Sigmoid colon (tissue), 7 donors: Measurements from ENCODE around the gene SLC33A1. TPM values are rescaled to one million over a fixed set of nuclear protein-coding genes. Genes with fewer than 3 reads are reported as not detected.
"Not testable (repeated sequence)": the region's sequence is repeated elsewhere in the genome, so short reads cannot be mapped to it uniquely, and the experiment has no call there.

ENCODE experiments used
- DNase-seq: peaks from one replicate; pipeline ENCODE4 v3.0.0-alpha.2; 2019
- H3K27ac ChIP-seq, 4 donors: fragments of 200-600 bp; sonication (generic); one replicate each; pipeline ENCODE4 v1.5.1; 2016 to 2019; ENCODE audit warnings: mild to moderate bottlenecking in 1 of 4
- H3K27me3 ChIP-seq, 3 donors: fragments of 200-600 bp; sonication (generic); one replicate each; pipeline ENCODE4 v1.5.1; 2019; ENCODE audit warnings: mild to moderate bottlenecking in 1 of 3
- H3K36me3 ChIP-seq, 4 donors: fragments of 200-600 bp; sonication (generic); one replicate each; pipeline ENCODE4 v1.5.1; 2016 to 2019
- H3K4me1 ChIP-seq, 4 donors: fragments of 200-600 bp; sonication (generic); one replicate each; pipeline ENCODE4 v1.5.1; 2017 to 2019
- H3K4me3 ChIP-seq, 4 donors: fragments of 200-600 bp; sonication (generic); one replicate each; pipeline ENCODE4 v1.5.1; 2017 to 2019; ENCODE audit warnings: mild to moderate bottlenecking in 2 of 4, moderate library complexity in 1 of 4
- H3K9me3 ChIP-seq, 4 donors: fragments of 200-600 bp in 3 of 4; sonication (generic) in 3 of 4; one replicate each; pipeline versions ENCODE4 v1.5.1 to v1.6.1; 2013 to 2019
- EP300 ChIP-seq, 4 donors: sonication (generic); formaldehyde crosslinking; IDR thresholded peaks; one replicate each; pipeline ENCODE4 v1.6.1; 2017; ENCODE audit warnings: antibody characterized with exemption in 4 of 4
- POLR2A ChIP-seq, 2 donors: fragments of 450-650 bp; IDR thresholded peaks; one replicate each; pipeline ENCODE4 v1.6.1; 2016; ENCODE audit warnings: antibody characterized with exemption in 2 of 2, mild to moderate bottlenecking in 2 of 2, moderate library complexity in 2 of 2
- POLR2AphosphoS5 ChIP-seq, 4 donors: sonication (generic); formaldehyde crosslinking; IDR thresholded peaks; one replicate each; pipeline ENCODE4 v1.6.1; 2017; ENCODE audit warnings: antibody characterized with exemption in 4 of 4
- WGBS, 2 donors: extraction: QIAGEN DNeasy Blood & Tissue Kit; methylation state at CpG; one replicate each; pipeline ENCODE4 v1.1.7; 2013; 5-methylcytosine and 5-hydroxymethylcytosine counted together
- intact Hi-C: fragments of 100-400 bp; cut with DNase I; formaldehyde crosslinking; loops from one replicate; pipeline ENCODE4 v1.15.1; 2023
- polyA plus RNA-seq, 3 donors: library from polyadenylated mRNA; stranded (reverse); fragments of 200-250 nt; gene quantifications; one replicate each; pipeline ENCODE4 v1.2.3, GENCODE V29; 2013
- total RNA-seq, 4 donors: library from RNA; depleted of rRNA; stranded (reverse); fragments of >200 nt; gene quantifications; one replicate each; pipeline ENCODE4 v1.1.0, GENCODE V29; 2016
- TF ChIP-seq, protein P1 (sequence below), 4 experiments: fragments of 450-650 bp in 3 of 4; fragments of 200-600 bp in 1 of 4; IDR thresholded peaks; one replicate each; pipeline ENCODE4 v1.5.1; 2016 to 2019; ENCODE audit warnings: antibody characterized with exemption in 4 of 4, mild to moderate bottlenecking in 3 of 4, moderate library complexity in 2 of 4
- donor health status: healthy with polysubstance abuse.
- donor health status: Bipolar disorder and iron deficiency.
- donor health status: healthy.

Gene SLC33A1
- total and polyA plus RNA-seq, 7 donors, result 2.8 to 28.2 (median 14.4) TPM

- TF ChIP-seq EP300 (IDR thresholded peaks at IDR 0.05) (no peak), POLR2AphosphoS5 (IDR thresholded peaks at IDR 0.05) (no peak), POLR2A (IDR thresholded peaks at IDR 0.05) (no peak)
- TF ChIP-seq, protein P1, sequence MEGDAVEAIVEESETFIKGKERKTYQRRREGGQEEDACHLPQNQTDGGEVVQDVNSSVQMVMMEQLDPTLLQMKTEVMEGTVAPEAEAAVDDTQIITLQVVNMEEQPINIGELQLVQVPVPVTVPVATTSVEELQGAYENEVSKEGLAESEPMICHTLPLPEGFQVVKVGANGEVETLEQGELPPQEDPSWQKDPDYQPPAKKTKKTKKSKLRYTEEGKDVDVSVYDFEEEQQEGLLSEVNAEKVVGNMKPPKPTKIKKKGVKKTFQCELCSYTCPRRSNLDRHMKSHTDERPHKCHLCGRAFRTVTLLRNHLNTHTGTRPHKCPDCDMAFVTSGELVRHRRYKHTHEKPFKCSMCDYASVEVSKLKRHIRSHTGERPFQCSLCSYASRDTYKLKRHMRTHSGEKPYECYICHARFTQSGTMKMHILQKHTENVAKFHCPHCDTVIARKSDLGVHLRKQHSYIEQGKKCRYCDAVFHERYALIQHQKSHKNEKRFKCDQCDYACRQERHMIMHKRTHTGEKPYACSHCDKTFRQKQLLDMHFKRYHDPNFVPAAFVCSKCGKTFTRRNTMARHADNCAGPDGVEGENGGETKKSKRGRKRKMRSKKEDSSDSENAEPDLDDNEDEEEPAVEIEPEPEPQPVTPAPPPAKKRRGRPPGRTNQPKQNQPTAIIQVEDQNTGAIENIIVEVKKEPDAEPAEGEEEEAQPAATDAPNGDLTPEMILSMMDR (IDR thresholded peaks at IDR 0.05), result peak in 1 of 4 experiments; percentile 29
- H3K4me3 ChIP-seq, result peak overlapping the region; percentile 76 to 96 (median 91)
- no peaks in the 10 kb centered on the region for H3K36me3 ChIP-seq
- H3K4me1 ChIP-seq, result peaks cover 0 to 58% (median 50%) of the 10 kb centered on the region in 4 donors
- no peaks in the 10 kb centered on the region for H3K9me3 ChIP-seq
- intact Hi-C loops, result loop anchor here (1.0 to 10.0 kb wide), 3 partner anchors 18 to 1301 kb away; partner anchors contain the start of gene C3orf33
- peak overlapping the region; percentile 91 to 97 (median 94) for H3K27ac ChIP-seq
- WGBS, 2 donors, result 1 to 2% methylated on average over 45 of the region's 45 CpGs
- H3K27me3 ChIP-seq, result no peaks in the 10 kb centered on the region
- peak; percentile 75 for DNase-seq
These were observed 750 bp downstream of the SLC33A1 start for GRCh38 chr3:155853214-155854140.

DNA sequence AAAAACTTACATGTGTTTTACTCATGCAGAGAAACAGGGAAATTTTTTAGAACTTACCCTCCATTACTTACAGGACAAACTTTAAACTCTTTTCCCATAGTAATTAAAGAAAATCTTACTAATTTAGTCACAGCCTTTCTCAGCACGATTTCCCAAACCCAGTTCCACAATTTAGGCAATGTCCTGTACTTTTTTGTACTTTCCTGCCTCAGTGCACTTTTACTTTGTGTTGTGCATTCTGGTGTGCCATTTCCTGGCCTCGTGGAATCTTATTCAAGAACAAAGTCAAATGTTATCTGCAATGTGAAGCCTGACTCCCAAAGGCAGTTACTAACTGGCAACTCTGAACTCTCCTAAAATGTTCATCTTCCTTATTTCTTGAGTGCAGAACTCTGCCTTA is 1.9 kb downstream of the SLC33A1 start:
- no peak for TF ChIP-seq EP300 (IDR thresholded peaks at IDR 0.05)
- TF ChIP-seq POLR2A (IDR thresholded peaks at IDR 0.05), result no peak
- peaks cover 0 to 61% (median 56%) of the 10 kb centered on the region in 4 donors for H3K4me1 ChIP-seq
- WGBS, 2 donors, result 16 to 31% methylated on average over 2 of the region's 2 CpGs

DNA sequence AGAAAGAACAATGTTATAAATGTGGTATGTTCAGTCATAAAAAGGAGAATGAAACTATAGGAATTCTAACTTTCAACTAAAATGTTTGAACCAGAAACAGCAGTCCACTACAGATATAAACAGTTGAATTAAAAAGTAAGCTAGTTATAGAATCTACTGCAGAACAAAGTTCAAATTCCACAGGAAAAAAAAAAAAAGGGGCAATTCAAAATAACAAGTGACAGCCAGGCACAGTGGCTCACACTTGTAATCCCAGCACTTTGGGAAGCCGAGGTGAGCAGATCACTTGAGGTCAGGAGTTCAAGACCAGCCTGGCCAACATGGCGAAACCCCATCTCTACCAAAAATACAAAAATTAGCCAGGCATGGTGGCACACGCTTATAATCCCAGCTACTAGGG is 4.8 kb downstream of the SLC33A1 start:
- H3K27me3 ChIP-seq, H3K27ac ChIP-seq, H3K9me3 ChIP-seq, intact Hi-C loops, DNase-seq, H3K4me3 ChIP-seq, H3K36me3 ChIP-seq: not testable (repeated sequence)
- WGBS, 2 donors, result 56 to 74% methylated on average over 3 of the region's 3 CpGs
- peaks cover 0 to 78% (median 55%) of the 10 kb centered on the region in 4 donors for H3K4me1 ChIP-seq

More for the DNA sequence above, 1.9 kb downstream of the SLC33A1 start:
- intact Hi-C loops, result loop anchor here (5.0 to 10.0 kb wide), 2 partner anchors 45 to 1302 kb away; partner anchors contain the start of gene C3orf33
- Histone ChIP-seq H3K27ac (no peak overlapping the region), H3K27me3 (no peaks in the 10 kb centered on the region), H3K9me3 (no peaks in the 10 kb centered on the region), H3K4me3 (peak overlapping the region; percentile 76 to 96 (median 91)), H3K36me3 (no peaks in the 10 kb centered on the region)
- DNase-seq, result no peak

DNA sequence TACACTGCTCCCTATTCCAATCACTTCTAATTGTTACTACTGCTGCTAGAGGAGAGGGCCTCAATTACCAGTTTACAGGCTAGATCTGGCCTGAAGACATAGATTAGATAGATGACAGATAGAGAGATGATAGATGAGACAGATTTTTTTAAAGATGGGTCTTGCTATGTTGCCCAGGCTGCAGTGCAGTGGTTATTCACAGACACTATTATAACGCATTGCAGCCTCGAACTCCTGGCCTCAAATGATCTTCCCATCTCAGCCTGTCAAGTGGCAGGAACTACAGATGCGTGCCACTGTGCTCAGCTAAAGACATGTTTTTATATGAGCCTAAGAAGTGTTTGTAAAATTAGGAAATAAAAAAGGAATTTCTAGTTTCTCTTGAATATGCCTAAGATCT is 6.2 kb downstream of the SLC33A1 start:
- TF ChIP-seq POLR2AphosphoS5 (IDR thresholded peaks at IDR 0.05), result no peak
- no peak for TF ChIP-seq EP300 (IDR thresholded peaks at IDR 0.05)
- TF ChIP-seq, protein P1 (IDR thresholded peaks at IDR 0.05), result no peak
- no peak for TF ChIP-seq POLR2A (IDR thresholded peaks at IDR 0.05)
- intact Hi-C loops, result no loop called here
- no peaks in the 10 kb centered on the region for H3K27me3 ChIP-seq
- 88 to 95% methylated on average over 3 of the region's 3 CpGs for WGBS, 2 donors
- H3K27ac ChIP-seq, result no peak overlapping the region
- no peak for DNase-seq
- H3K4me1 ChIP-seq, result peaks cover 0 to 70% (median 48%) of the 10 kb centered on the region in 4 donors
- H3K36me3 ChIP-seq, result no peaks in the 10 kb centered on the region
- H3K4me3 ChIP-seq, result no peak overlapping the region
- no peaks in the 10 kb centered on the region for H3K9me3 ChIP-seq

GRCh38 chr3:155846119-155846518 is 8.1 kb downstream of the SLC33A1 start:
- H3K9me3 ChIP-seq, result no peaks in the 10 kb centered on the region
- H3K27ac ChIP-seq, result no peak overlapping the region
- 90 to 93% methylated on average over 3 of the region's 3 CpGs for WGBS, 2 donors
- TF ChIP-seq POLR2A (IDR thresholded peaks at IDR 0.05) (no peak), EP300 (IDR thresholded peaks at IDR 0.05) (no peak), POLR2AphosphoS5 (IDR thresholded peaks at IDR 0.05) (no peak)
- TF ChIP-seq, protein P1 (IDR thresholded peaks at IDR 0.05), result no peak
- no peak overlapping the region for H3K4me3 ChIP-seq
- no peaks in the 10 kb centered on the region for H3K27me3 ChIP-seq
- intact Hi-C loops, result no loop called here
- no peak for DNase-seq
- no peaks in the 10 kb centered on the region for H3K36me3 ChIP-seq
- H3K4me1 ChIP-seq, result peaks cover 0 to 51% (median 29%) of the 10 kb centered on the region in 4 donors
